ENCODE results near the gene KCNN4.

The KCNN4 gene

DNA sequence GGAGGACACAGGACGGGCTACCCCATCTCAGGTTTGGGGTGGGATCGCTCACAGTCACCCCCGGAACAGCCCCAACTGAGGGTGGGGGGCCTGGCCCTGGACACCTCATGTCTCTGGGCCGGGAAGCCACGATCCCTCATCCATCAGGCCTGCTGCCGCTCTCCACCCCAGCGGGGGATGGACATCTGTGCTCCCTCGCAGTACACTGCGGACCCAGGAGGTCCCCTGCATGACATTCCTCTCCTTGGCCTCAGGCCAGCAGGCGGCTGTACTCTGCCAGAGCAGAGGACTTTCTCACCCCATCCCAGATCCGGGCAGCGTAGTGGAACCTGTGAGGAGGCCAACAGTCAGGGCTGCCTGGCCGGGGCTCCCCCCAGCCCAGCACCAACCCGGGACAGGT, 49.4 kb downstream of the KCNN4 start:
- peaks cover 33% of the 10 kb centered on the region for H3K36me3 ChIP-seq (ENCODE audit: control insufficient read depth, insufficient read depth, low read length)
- no peaks in the 10 kb centered on the region for H3K4me1 ChIP-seq (ENCODE audit: control insufficient read depth, insufficient read depth, low read length)
- 94% methylated on average over 14 of the region's 14 CpGs for WGBS, 2 experiments

DNA sequence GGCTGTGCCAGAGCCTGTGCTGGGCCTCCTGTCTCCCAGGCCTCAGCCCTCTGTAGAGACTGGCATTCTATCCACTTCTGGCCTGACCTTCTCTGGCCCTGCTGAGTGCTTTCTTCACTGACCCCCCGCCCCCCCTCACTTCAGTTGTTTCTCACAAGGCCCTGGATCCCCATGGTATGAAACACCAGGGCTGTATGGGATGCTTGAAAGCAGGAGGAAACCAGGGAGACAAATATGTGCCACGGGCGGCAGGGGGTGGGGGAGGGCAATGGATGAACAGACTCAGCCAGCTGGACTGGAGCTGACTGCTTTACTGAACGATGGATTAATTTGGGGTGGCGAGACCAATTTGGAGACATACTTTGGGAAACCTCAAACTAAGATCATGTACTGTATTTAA, 50.9 kb downstream of the KCNN4 start:
- H3K27me3 ChIP-seq (ENCODE audit: control insufficient read depth, insufficient read depth, low read length, poor library complexity, severe bottlenecking): no peaks in the 10 kb centered on the region
- 91 to 93% methylated on average over 4 to 5 of the region's 5 CpGs for WGBS, 2 experiments
- peaks cover 33% of the 10 kb centered on the region for H3K36me3 ChIP-seq (ENCODE audit: control insufficient read depth, insufficient read depth, low read length)
- no peaks in the 10 kb centered on the region for H3K9me3 ChIP-seq (ENCODE audit: control insufficient read depth, low read length)
- no peak overlapping the region for H3K27ac ChIP-seq (ENCODE audit: insufficient read depth, low read depth, low read length, poor library complexity, severe bottlenecking)
- H3K4me3 ChIP-seq (ENCODE audit: insufficient read depth, low read depth, low read length): no peak overlapping the region
- H3K4me1 ChIP-seq (ENCODE audit: control insufficient read depth, insufficient read depth, low read length): no peaks in the 10 kb centered on the region

More for the DNA sequence above, 49.4 kb downstream of the KCNN4 start:
- Histone ChIP-seq H3K27ac (ENCODE audit: insufficient read depth, low read depth, low read length, poor library complexity, severe bottlenecking) (no peak overlapping the region), H3K4me3 (ENCODE audit: insufficient read depth, low read depth, low read length) (no peak overlapping the region), H3K9me3 (ENCODE audit: control insufficient read depth, low read length) (no peaks in the 10 kb centered on the region), H3K27me3 (ENCODE audit: control insufficient read depth, insufficient read depth, low read length, poor library complexity, severe bottlenecking) (no peaks in the 10 kb centered on the region)

DNA sequence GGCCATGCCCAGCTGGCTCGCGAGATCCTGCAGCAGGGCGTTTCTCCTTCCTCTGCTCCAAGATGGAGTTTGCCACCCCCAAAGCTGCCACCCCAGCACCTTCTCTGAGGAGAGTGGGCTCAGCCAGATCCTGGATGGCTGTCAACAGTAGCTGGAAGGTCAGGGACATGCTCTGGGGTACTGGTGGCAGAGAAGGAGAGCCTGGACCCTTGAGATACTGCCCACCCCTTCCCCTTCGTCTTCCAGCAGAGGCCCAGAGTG, 53.2 kb downstream of the KCNN4 start:
- no peak overlapping the region for H3K4me3 ChIP-seq (ENCODE audit: insufficient read depth, low read depth, low read length)
- no peak overlapping the region for H3K27ac ChIP-seq (ENCODE audit: insufficient read depth, low read depth, low read length, poor library complexity, severe bottlenecking)
- no peaks in the 10 kb centered on the region for H3K27me3 ChIP-seq (ENCODE audit: control insufficient read depth, insufficient read depth, low read length, poor library complexity, severe bottlenecking)
- H3K4me1 ChIP-seq (ENCODE audit: control insufficient read depth, insufficient read depth, low read length): no peaks in the 10 kb centered on the region
- no peaks in the 10 kb centered on the region for H3K9me3 ChIP-seq (ENCODE audit: control insufficient read depth, low read length)
- peaks cover 24% of the 10 kb centered on the region for H3K36me3 ChIP-seq (ENCODE audit: control insufficient read depth, insufficient read depth, low read length)
- 94 to 99% methylated on average over 4 of the region's 4 CpGs for WGBS, 2 experiments

DNA sequence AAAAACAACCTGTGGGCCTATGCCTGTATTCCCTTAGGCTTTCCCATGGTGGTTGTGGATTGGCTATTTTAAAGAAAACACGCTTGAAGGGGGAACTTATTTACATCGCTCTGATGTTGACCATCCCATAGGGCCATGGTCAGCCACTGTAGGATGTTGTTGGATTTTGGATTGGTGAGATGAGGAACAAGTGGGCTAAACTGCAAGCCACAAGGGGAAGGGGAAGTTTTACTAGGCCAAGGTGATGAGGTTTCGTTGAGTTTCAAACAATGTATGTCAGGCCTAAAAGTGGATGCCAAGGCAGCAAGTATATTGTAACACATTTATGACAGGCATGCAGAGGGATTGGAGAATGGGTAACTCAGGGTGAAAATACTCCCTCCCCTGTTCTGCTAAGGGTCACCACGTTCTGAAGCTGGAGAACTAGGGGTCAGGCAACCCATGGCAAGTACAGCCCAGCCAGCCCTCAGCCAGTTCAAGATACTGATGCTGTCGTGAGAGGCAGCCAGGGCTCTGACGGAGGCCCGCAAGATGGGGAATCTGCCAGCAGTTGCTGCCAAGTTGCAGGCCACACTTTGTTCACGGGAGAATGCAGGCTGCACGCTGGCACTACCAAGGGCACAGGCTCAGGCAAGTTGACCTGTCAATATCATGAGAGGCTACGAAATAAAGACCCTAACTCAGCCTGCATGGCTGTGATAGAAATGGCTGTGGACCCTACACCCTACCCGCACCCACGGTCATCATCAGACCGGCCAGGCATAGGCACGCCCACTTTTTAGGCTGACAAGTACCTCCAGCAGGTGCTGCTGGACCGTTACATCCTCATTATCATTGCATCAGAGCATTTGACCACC, 53.8 kb downstream of the KCNN4 start:
- Histone ChIP-seq H3K4me1 (ENCODE audit: control insufficient read depth, insufficient read depth, low read length) (no peaks in the 10 kb centered on the region), H3K27ac (ENCODE audit: insufficient read depth, low read depth, low read length, poor library complexity, severe bottlenecking) (no peak overlapping the region), H3K4me3 (ENCODE audit: insufficient read depth, low read depth, low read length) (no peak overlapping the region), H3K27me3 (ENCODE audit: control insufficient read depth, insufficient read depth, low read length, poor library complexity, severe bottlenecking) (no peaks in the 10 kb centered on the region), H3K9me3 (ENCODE audit: control insufficient read depth, low read length) (no peaks in the 10 kb centered on the region), H3K36me3 (ENCODE audit: control insufficient read depth, insufficient read depth, low read length) (peaks cover 19% of the 10 kb centered on the region)
- 90% methylated on average over 15 of the region's 15 CpGs for whole genome bisulfite sequencing, 2 experiments

DNA sequence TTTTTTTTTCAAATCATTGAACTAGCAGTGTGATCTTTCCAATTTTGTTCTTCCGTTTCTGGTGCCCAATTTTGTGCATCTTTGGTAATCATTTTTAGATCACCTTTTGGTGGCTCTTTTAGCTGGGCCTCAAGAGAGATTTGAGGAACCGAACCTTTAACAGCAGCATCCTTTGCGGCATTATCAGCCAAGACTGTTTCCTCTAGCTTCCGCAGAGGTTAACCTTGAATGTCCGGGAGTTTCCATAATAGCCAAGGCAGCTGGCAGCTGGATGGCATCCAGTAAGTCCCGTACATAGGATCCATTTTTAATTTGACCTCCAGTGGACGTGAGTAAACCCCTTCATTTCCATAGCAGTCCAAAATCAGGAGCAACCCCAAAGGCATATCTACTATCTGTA, 55.3 kb downstream of the KCNN4 start:
- 94 to 95% methylated on average over 7 of the region's 7 CpGs for WGBS, 2 experiments
- Histone ChIP-seq H3K9me3 (ENCODE audit: control insufficient read depth, low read length) (no peaks in the 10 kb centered on the region), H3K27ac (ENCODE audit: insufficient read depth, low read depth, low read length, poor library complexity, severe bottlenecking) (no peak overlapping the region)

DNA sequence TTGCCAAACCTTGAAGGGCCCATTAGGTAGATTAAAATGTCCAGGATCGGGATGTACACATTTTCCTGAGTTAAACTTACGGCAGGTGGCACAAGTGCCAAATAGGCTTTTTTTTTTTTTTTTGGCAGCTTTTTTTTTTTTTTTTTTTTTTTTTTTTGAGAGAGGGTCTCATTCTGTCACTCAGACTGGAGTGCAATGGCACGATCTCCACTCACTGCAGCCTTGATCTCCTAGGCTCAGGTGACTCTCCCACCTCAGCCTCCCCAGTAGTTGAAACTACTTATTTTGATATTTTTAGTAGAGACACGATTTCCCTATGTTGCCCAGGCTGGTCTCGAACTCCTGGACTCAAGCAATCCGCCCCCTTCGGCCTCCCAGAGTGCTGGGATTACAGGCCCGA, 55.9 kb downstream of the KCNN4 start:
- WGBS, 2 experiments: 87 to 89% methylated on average over 8 of the region's 8 CpGs
- H3K4me3 ChIP-seq (ENCODE audit: insufficient read depth, low read depth, low read length): no peak overlapping the region
- H3K36me3 ChIP-seq (ENCODE audit: control insufficient read depth, insufficient read depth, low read length): peaks cover 4% of the 10 kb centered on the region
- H3K27ac ChIP-seq (ENCODE audit: insufficient read depth, low read depth, low read length, poor library complexity, severe bottlenecking): no peak overlapping the region
- H3K27me3 ChIP-seq (ENCODE audit: control insufficient read depth, insufficient read depth, low read length, poor library complexity, severe bottlenecking): no peaks in the 10 kb centered on the region
- no peaks in the 10 kb centered on the region for H3K9me3 ChIP-seq (ENCODE audit: control insufficient read depth, low read length)
- no peaks in the 10 kb centered on the region for H3K4me1 ChIP-seq (ENCODE audit: control insufficient read depth, insufficient read depth, low read length)

More for the DNA sequence above, 55.3 kb downstream of the KCNN4 start:
- H3K4me3 ChIP-seq (ENCODE audit: insufficient read depth, low read depth, low read length): no peak overlapping the region
- peaks cover 6% of the 10 kb centered on the region for H3K36me3 ChIP-seq (ENCODE audit: control insufficient read depth, insufficient read depth, low read length)
- H3K4me1 ChIP-seq (ENCODE audit: control insufficient read depth, insufficient read depth, low read length): no peaks in the 10 kb centered on the region
- no peaks in the 10 kb centered on the region for H3K27me3 ChIP-seq (ENCODE audit: control insufficient read depth, insufficient read depth, low read length, poor library complexity, severe bottlenecking)

DNA sequence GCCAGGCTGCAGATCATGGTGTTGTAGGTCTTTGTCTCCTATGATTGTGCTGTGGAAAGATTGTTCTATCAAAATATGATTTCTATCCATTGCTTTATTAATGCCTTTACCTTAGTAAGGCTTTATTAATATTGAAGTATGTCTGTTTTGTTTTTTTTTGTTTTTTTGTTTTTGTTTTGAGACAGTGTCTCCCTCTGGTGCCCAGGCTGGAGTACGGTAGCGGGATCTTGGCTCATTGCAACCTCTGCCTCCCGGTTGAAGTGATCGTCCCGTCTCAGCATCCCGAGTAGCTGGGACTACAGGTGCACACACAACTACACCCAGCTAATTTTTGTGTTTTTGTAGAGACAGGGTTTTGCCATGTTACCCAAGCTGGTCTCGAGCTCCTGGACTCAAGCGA, 57.2 kb downstream of the KCNN4 start:
- no peaks in the 10 kb centered on the region for H3K4me1 ChIP-seq (ENCODE audit: control insufficient read depth, insufficient read depth, low read length)
- no peaks in the 10 kb centered on the region for H3K36me3 ChIP-seq (ENCODE audit: control insufficient read depth, insufficient read depth, low read length)
- H3K4me3 ChIP-seq (ENCODE audit: insufficient read depth, low read depth, low read length): no peak overlapping the region
- 67 to 77% methylated on average over 8 of the region's 8 CpGs for WGBS, 2 experiments
- H3K27ac ChIP-seq (ENCODE audit: insufficient read depth, low read depth, low read length, poor library complexity, severe bottlenecking): no peak overlapping the region
- no peaks in the 10 kb centered on the region for H3K27me3 ChIP-seq (ENCODE audit: control insufficient read depth, insufficient read depth, low read length, poor library complexity, severe bottlenecking)
- H3K9me3 ChIP-seq (ENCODE audit: control insufficient read depth, low read length): no peaks in the 10 kb centered on the region

DNA sequence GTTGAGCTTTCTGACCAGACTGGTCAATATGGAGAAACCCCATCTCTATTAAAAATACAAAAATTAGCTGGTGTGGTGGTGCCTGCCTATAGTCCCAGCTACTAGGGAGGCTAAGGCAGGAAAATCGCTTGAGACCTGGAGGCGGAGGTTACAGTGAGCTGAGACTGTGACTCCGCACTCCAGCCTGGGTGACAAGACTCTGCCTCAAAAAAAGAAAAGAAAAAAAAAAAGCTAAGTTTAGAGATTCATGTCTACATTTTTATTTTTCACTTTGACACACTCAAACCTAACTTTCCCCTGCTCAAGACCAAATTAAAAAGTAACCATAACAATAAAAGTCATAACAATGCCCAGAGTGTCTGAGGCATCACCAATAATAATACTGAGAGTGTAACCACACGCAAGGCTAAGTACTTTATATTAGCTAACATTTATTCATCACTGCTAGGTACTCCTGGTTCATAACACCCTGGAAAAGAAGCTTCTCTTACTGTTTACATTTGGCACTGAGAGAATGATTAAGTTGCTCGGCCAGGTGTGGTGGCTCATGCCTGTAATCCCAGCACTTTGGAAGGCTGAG, 59.2 kb downstream of the KCNN4 start:
- H3K4me1 ChIP-seq (ENCODE audit: control insufficient read depth, insufficient read depth, low read length): no peaks in the 10 kb centered on the region
- no peaks in the 10 kb centered on the region for H3K36me3 ChIP-seq (ENCODE audit: control insufficient read depth, insufficient read depth, low read length)
- no peak overlapping the region for H3K27ac ChIP-seq (ENCODE audit: insufficient read depth, low read depth, low read length, poor library complexity, severe bottlenecking)
- H3K4me3 ChIP-seq (ENCODE audit: insufficient read depth, low read depth, low read length): no peak overlapping the region
- WGBS, 2 experiments: 88 to 92% methylated on average over 5 of the region's 5 CpGs
- no peaks in the 10 kb centered on the region for H3K27me3 ChIP-seq (ENCODE audit: control insufficient read depth, insufficient read depth, low read length, poor library complexity, severe bottlenecking)
- no peaks in the 10 kb centered on the region for H3K9me3 ChIP-seq (ENCODE audit: control insufficient read depth, low read length)

DNA sequence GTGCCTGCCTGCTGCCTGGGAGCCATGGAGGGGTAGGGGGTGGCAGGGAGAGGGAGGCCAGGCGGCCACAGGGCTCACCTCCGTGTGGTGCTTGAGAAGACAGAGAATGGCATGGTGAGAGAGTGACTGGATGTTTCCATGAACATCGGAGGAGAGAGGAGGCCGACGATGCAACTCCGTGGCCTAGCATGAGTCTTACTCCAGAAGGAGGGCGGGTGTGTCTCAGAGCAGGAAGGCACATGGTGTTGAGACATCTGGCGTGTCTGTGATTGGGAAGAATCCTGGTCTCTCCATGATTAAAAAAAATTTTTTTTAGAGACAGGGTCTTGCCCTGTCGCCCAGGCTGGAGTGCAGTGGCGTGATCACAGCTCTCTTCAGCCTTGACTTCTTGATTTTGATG, 59.8 kb downstream of the KCNN4 start:
- WGBS, 2 experiments: 92% methylated on average over 10 of the region's 10 CpGs
- Histone ChIP-seq H3K27ac (ENCODE audit: insufficient read depth, low read depth, low read length, poor library complexity, severe bottlenecking) (no peak overlapping the region), H3K4me3 (ENCODE audit: insufficient read depth, low read depth, low read length) (no peak overlapping the region), H3K9me3 (ENCODE audit: control insufficient read depth, low read length) (no peaks in the 10 kb centered on the region), H3K27me3 (ENCODE audit: control insufficient read depth, insufficient read depth, low read length, poor library complexity, severe bottlenecking) (no peaks in the 10 kb centered on the region), H3K4me1 (ENCODE audit: control insufficient read depth, insufficient read depth, low read length) (no peaks in the 10 kb centered on the region), H3K36me3 (ENCODE audit: control insufficient read depth, insufficient read depth, low read length) (no peaks in the 10 kb centered on the region)

DNA sequence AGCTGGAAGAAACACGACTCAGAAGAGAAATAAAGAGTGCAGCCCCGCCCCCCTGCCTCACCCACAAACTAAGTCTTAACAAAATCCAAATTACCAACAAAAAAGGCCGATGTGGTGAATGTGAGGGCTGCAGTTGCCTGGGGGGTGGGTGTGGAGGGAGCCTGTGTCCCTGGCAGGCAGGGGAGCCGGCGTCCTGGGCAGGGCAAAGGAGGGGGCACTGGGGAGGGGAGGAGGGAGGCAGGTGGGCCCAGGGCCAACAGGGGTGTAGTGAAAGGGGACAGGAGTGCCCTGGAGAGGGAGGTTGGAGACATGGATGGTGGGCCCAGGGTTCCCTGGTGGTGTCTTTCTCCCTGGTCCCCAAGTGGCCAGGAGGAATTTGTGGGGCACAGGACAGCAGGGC, 60.9 kb downstream of the KCNN4 start:
- no peak overlapping the region for H3K27ac ChIP-seq (ENCODE audit: insufficient read depth, low read depth, low read length, poor library complexity, severe bottlenecking)

More for the DNA sequence above, 60.9 kb downstream of the KCNN4 start:
- no peak overlapping the region for H3K4me3 ChIP-seq (ENCODE audit: insufficient read depth, low read depth, low read length)
- H3K4me1 ChIP-seq (ENCODE audit: control insufficient read depth, insufficient read depth, low read length): no peaks in the 10 kb centered on the region
- H3K9me3 ChIP-seq (ENCODE audit: control insufficient read depth, low read length): no peaks in the 10 kb centered on the region
- no peaks in the 10 kb centered on the region for H3K27me3 ChIP-seq (ENCODE audit: control insufficient read depth, insufficient read depth, low read length, poor library complexity, severe bottlenecking)
- no peaks in the 10 kb centered on the region for H3K36me3 ChIP-seq (ENCODE audit: control insufficient read depth, insufficient read depth, low read length)
- WGBS, 2 experiments: 63 to 65% methylated on average over 2 to 4 of the region's 5 CpGs
